ENCODE measurements around the gene LAMC2.

LAMC2 gene

GRCh38 chr1:183247066-183247465 lies 61.0 kb downstream of the LAMC2 start:
- Histone ChIP-seq H3K4me3 (ENCODE audit: control insufficient read depth in 1 of 7, extremely low read depth in 1 of 7, insufficient read depth in 4 of 7, low read depth in 2 of 7, low read length in 6 of 7) (no peak overlapping the region), H3K9me3 (ENCODE audit: control extremely low read depth in 1 of 5, control insufficient read depth in 4 of 5, insufficient read depth in 2 of 5, low read depth in 1 of 5, low read length in 4 of 5) (peaks cover 0 to 2% (median 0%) of the 10 kb centered on the region in 5 experiments), H3K36me3 (ENCODE audit: control insufficient read depth in 4 of 4, insufficient read depth in 4 of 4, low read length in 3 of 4) (no peaks in the 10 kb centered on the region), H3K27ac (ENCODE audit: insufficient read depth in 1 of 2, low read depth in 1 of 2, low read length in 2 of 2, poor library complexity in 1 of 2, severe bottlenecking in 2 of 2) (no peak overlapping the region), H3K4me1 (ENCODE audit: control extremely low read depth in 1 of 4, control insufficient read depth in 4 of 4, insufficient read depth in 4 of 4, low read length in 3 of 4) (no peaks in the 10 kb centered on the region), H3K27me3 (replicated peaks in 2 of 5; ENCODE audit: control insufficient read depth in 4 of 5, insufficient read depth in 5 of 5, low read length in 4 of 5) (peaks cover 0 to 14% (median 0%) of the 10 kb centered on the region in 5 experiments)
- ChIA-PET POLR2A (no interaction called here), CTCF (no interaction called here)
- DNase-seq = no peak
- WGBS (ENCODE audit: insufficient coverage) = 100% methylated on average over 2 of the region's 11 CpGs

- no peaks in the 10 kb centered on the region for H3K36me3 ChIP-seq (ENCODE audit: control insufficient read depth in 4 of 4, insufficient read depth in 4 of 4, low read length in 3 of 4)
- no CpG with 5 or more reads among the region's 3 CpGs for WGBS (ENCODE audit: insufficient coverage)
- no peak for DNase-seq
- no peak overlapping the region for H3K27ac ChIP-seq (ENCODE audit: insufficient read depth in 1 of 2, low read depth in 1 of 2, low read length in 2 of 2, poor library complexity in 1 of 2, severe bottlenecking in 2 of 2)
- no peaks in the 10 kb centered on the region for H3K4me1 ChIP-seq (ENCODE audit: control extremely low read depth in 1 of 4, control insufficient read depth in 4 of 4, insufficient read depth in 4 of 4, low read length in 3 of 4)
- ChIA-PET CTCF (no interaction called here), POLR2A (no interaction called here)
- no peak overlapping the region for H3K4me3 ChIP-seq (ENCODE audit: control insufficient read depth in 1 of 7, extremely low read depth in 1 of 7, insufficient read depth in 4 of 7, low read depth in 2 of 7, low read length in 6 of 7)
- peaks cover 0 to 2% (median 0%) of the 10 kb centered on the region in 5 experiments for H3K9me3 ChIP-seq (ENCODE audit: control extremely low read depth in 1 of 5, control insufficient read depth in 4 of 5, insufficient read depth in 2 of 5, low read depth in 1 of 5, low read length in 4 of 5)
- peaks cover 0 to 14% (median 0%) of the 10 kb centered on the region in 5 experiments for H3K27me3 ChIP-seq (replicated peaks in 2 of 5; ENCODE audit: control insufficient read depth in 4 of 5, insufficient read depth in 5 of 5, low read length in 4 of 5)
Observed at GRCh38 chr1:183247484-183247883, 61.4 kb downstream of the LAMC2 start.

- Histone ChIP-seq H3K27me3 (replicated peaks in 2 of 5; ENCODE audit: control insufficient read depth in 4 of 5, insufficient read depth in 5 of 5, low read length in 4 of 5) (peaks cover 0 to 14% (median 0%) of the 10 kb centered on the region in 5 experiments), H3K9me3 (ENCODE audit: control extremely low read depth in 1 of 5, control insufficient read depth in 4 of 5, insufficient read depth in 2 of 5, low read depth in 1 of 5, low read length in 4 of 5) (peaks cover 0 to 2% (median 0%) of the 10 kb centered on the region in 5 experiments), H3K36me3 (ENCODE audit: control insufficient read depth in 4 of 4, insufficient read depth in 4 of 4, low read length in 3 of 4) (no peaks in the 10 kb centered on the region), H3K27ac (ENCODE audit: insufficient read depth in 1 of 2, low read depth in 1 of 2, low read length in 2 of 2, poor library complexity in 1 of 2, severe bottlenecking in 2 of 2) (no peak overlapping the region), H3K4me3 (ENCODE audit: control insufficient read depth in 1 of 7, extremely low read depth in 1 of 7, insufficient read depth in 4 of 7, low read depth in 2 of 7, low read length in 6 of 7) (no peak overlapping the region), H3K4me1 (ENCODE audit: control extremely low read depth in 1 of 4, control insufficient read depth in 4 of 4, insufficient read depth in 4 of 4, low read length in 3 of 4) (no peaks in the 10 kb centered on the region)
- no peak for DNase-seq
- ChIA-PET POLR2A (no interaction called here), CTCF (interaction anchor here (0.6 to 1.1 kb wide), 2 partner anchors 8 to 13 kb away, joined by 3 to 4 read pairs; no protein-coding TSS in a partner anchor)
- WGBS (ENCODE audit: insufficient coverage) = 100% methylated on average over 1 of the region's 1 CpG
Observed at GRCh38 chr1:183247931-183248330, 61.9 kb downstream of the LAMC2 start.

- no peaks in the 10 kb centered on the region for H3K36me3 ChIP-seq (ENCODE audit: control insufficient read depth in 4 of 4, insufficient read depth in 4 of 4, low read length in 3 of 4)
- no CpG with 5 or more reads among the region's 4 CpGs for WGBS (ENCODE audit: insufficient coverage)
- POLR2A ChIA-PET = no interaction called here
- CTCF ChIA-PET = interaction anchor here (1.1 kb wide), 1 partner anchor 9 kb away, joined by 4 read pairs; no protein-coding TSS in a partner anchor
- no peak for DNase-seq
- no peak overlapping the region for H3K27ac ChIP-seq (ENCODE audit: insufficient read depth in 1 of 2, low read depth in 1 of 2, low read length in 2 of 2, poor library complexity in 1 of 2, severe bottlenecking in 2 of 2)
- H3K27me3 ChIP-seq (replicated peaks in 2 of 5; ENCODE audit: control insufficient read depth in 4 of 5, insufficient read depth in 5 of 5, low read length in 4 of 5) = peaks cover 0 to 14% (median 0%) of the 10 kb centered on the region in 5 experiments
- H3K4me3 ChIP-seq (ENCODE audit: control insufficient read depth in 1 of 7, extremely low read depth in 1 of 7, insufficient read depth in 4 of 7, low read depth in 2 of 7, low read length in 6 of 7) = no peak overlapping the region
- no peaks in the 10 kb centered on the region for H3K4me1 ChIP-seq (ENCODE audit: control extremely low read depth in 1 of 4, control insufficient read depth in 4 of 4, insufficient read depth in 4 of 4, low read length in 3 of 4)
- H3K9me3 ChIP-seq (ENCODE audit: control extremely low read depth in 1 of 5, control insufficient read depth in 4 of 5, insufficient read depth in 2 of 5, low read depth in 1 of 5, low read length in 4 of 5) = peaks cover 0 to 2% (median 0%) of the 10 kb centered on the region in 5 experiments
Observed at GRCh38 chr1:183248989-183249691, 63.1 kb downstream of the LAMC2 start.

- 96% methylated on average over 5 of the region's 5 CpGs for WGBS (ENCODE audit: insufficient coverage)
- DNase-seq = no peak
- CTCF ChIA-PET = no interaction called here
Observed at GRCh38 chr1:183249941-183250452, 63.9 kb downstream of the LAMC2 start.

GRCh38 chr1:183251101-183251958 lies 65.3 kb downstream of the LAMC2 start:
- Histone ChIP-seq H3K27me3 (replicated peaks in 2 of 5; ENCODE audit: control insufficient read depth in 4 of 5, insufficient read depth in 5 of 5, low read length in 4 of 5) (peaks cover 0 to 11% (median 0%) of the 10 kb centered on the region in 5 experiments), H3K27ac (ENCODE audit: insufficient read depth in 1 of 2, low read depth in 1 of 2, low read length in 2 of 2, poor library complexity in 1 of 2, severe bottlenecking in 2 of 2) (no peak overlapping the region), H3K36me3 (ENCODE audit: control insufficient read depth in 4 of 4, insufficient read depth in 4 of 4, low read length in 3 of 4) (no peaks in the 10 kb centered on the region), H3K4me1 (ENCODE audit: control extremely low read depth in 1 of 4, control insufficient read depth in 4 of 4, insufficient read depth in 4 of 4, low read length in 3 of 4) (no peaks in the 10 kb centered on the region), H3K4me3 (ENCODE audit: control insufficient read depth in 1 of 7, extremely low read depth in 1 of 7, insufficient read depth in 4 of 7, low read depth in 2 of 7, low read length in 6 of 7) (no peak overlapping the region), H3K9me3 (ENCODE audit: control extremely low read depth in 1 of 5, control insufficient read depth in 4 of 5, insufficient read depth in 2 of 5, low read depth in 1 of 5, low read length in 4 of 5) (peaks cover 0 to 6% (median 2%) of the 10 kb centered on the region in 5 experiments)
- POLR2A ChIA-PET = no interaction called here
- CTCF ChIA-PET = no interaction called here
- 98% methylated on average over 6 of the region's 12 CpGs for WGBS (ENCODE audit: insufficient coverage)
- DNase-seq = no peak

More at GRCh38 chr1:183249941-183250452, 63.9 kb downstream of the LAMC2 start:
- H3K9me3 ChIP-seq (ENCODE audit: control extremely low read depth in 1 of 5, control insufficient read depth in 4 of 5, insufficient read depth in 2 of 5, low read depth in 1 of 5, low read length in 4 of 5) = peaks cover 0 to 4% (median 2%) of the 10 kb centered on the region in 5 experiments
- no peak overlapping the region for H3K27ac ChIP-seq (ENCODE audit: insufficient read depth in 1 of 2, low read depth in 1 of 2, low read length in 2 of 2, poor library complexity in 1 of 2, severe bottlenecking in 2 of 2)
- no peak overlapping the region for H3K4me3 ChIP-seq (ENCODE audit: control insufficient read depth in 1 of 7, extremely low read depth in 1 of 7, insufficient read depth in 4 of 7, low read depth in 2 of 7, low read length in 6 of 7)
- H3K27me3 ChIP-seq (replicated peaks in 2 of 5; ENCODE audit: control insufficient read depth in 4 of 5, insufficient read depth in 5 of 5, low read length in 4 of 5) = peaks cover 0 to 11% (median 0%) of the 10 kb centered on the region in 5 experiments
- no peaks in the 10 kb centered on the region for H3K36me3 ChIP-seq (ENCODE audit: control insufficient read depth in 4 of 4, insufficient read depth in 4 of 4, low read length in 3 of 4)
- POLR2A ChIA-PET = no interaction called here
- H3K4me1 ChIP-seq (ENCODE audit: control extremely low read depth in 1 of 4, control insufficient read depth in 4 of 4, insufficient read depth in 4 of 4, low read length in 3 of 4) = no peaks in the 10 kb centered on the region

Data from common myeloid progenitor, CD34-positive (primary cell).